GM19395 (cell line): ENCODE data around the gene FMOD.

ENCODE experiments used
- ATAC-seq: cut with Tn5 transposase; IDR thresholded peaks from one replicate; pipeline ENCODE4 v1.9.1; 2021; ENCODE audit warnings: mild to moderate bottlenecking, moderate library complexity; ENCODE audit not compliant: unreplicated experiment

The FMOD gene

DNA sequence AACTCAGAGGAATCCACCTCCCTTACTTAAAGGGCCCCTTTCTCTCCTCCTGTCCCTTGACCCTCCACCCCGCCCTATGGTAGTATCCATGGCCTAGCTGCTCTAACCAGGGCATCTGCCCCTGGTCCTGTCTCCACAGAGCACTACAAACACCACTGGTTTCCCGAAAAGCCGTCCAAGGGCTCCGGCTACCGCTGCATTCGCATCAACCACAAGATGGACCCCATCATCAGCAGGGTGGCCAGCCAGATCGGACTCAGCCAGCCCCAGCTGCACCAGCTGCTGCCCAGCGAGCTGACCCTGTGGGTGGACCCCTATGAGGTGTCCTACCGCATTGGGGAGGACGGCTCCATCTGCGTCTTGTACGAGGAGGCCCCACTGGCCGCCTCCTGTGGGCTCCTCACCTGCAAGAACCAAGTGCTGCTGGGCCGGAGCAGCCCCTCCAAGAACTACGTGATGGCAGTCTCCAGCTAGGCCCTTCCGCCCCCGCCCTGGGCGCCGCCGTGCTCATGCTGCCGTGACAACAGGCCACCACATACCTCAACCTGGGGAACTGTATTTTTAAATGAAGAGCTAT, 43.9 kb downstream of the FMOD start:
- ATAC-seq: no peak

DNA sequence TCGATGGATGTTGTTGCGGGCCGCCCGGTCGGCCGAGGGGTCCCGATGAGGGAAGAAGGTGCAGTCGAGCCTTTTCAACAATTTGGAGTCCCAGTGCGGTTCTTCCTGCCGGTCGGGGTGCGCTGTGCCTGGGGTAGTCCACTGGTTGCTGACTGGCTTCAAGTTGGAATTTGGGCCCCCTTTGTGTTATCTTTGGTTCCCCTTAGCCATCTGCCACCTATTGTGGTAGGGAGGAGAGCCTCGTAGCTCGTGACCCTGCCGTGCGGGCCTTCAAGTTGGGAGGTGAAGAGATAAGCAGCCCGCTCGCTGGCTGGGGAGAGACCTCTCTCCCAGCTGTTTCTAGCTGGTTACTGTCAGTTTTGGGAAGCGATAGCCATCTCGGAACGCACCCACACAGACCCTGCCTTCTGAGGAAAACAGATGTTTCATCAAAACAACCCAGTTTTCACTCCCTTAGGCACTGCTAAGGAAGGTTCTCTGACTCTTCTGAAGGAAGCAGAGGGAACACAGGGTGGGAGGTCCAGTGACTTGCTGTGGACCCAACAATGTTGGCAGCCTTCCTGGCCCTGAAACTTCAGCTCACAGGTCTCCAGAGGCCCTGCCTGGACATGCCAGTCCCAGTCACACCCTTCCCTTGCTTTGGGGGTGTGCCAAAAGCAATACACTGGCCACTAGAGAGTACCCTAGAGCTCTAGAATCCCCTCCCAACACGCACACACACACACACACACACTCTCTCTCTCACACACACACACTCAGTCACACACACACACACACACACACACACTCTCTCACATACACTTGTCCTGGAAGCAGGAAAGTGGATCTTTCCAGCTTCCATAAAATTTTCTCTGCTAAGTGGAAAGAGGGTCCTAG, 44.6 kb downstream of the FMOD start:
- ATAC-seq: no peak

DNA sequence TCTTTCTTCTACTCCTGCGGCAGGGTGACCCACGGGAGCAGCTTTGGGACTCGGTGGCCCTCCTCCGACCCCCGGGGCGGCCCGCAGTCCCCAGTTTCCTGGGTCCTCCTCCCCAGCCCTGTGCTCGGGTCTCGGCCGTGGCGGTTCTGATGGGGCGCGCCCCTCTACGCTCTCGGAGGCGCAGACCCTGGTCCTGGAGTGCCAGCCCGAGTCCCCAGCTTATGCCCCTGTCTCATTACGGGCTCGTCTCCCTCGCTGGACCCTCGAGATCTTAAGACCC, 45.2 kb downstream of the FMOD start:
- peak; percentile 17 for ATAC-seq

DNA sequence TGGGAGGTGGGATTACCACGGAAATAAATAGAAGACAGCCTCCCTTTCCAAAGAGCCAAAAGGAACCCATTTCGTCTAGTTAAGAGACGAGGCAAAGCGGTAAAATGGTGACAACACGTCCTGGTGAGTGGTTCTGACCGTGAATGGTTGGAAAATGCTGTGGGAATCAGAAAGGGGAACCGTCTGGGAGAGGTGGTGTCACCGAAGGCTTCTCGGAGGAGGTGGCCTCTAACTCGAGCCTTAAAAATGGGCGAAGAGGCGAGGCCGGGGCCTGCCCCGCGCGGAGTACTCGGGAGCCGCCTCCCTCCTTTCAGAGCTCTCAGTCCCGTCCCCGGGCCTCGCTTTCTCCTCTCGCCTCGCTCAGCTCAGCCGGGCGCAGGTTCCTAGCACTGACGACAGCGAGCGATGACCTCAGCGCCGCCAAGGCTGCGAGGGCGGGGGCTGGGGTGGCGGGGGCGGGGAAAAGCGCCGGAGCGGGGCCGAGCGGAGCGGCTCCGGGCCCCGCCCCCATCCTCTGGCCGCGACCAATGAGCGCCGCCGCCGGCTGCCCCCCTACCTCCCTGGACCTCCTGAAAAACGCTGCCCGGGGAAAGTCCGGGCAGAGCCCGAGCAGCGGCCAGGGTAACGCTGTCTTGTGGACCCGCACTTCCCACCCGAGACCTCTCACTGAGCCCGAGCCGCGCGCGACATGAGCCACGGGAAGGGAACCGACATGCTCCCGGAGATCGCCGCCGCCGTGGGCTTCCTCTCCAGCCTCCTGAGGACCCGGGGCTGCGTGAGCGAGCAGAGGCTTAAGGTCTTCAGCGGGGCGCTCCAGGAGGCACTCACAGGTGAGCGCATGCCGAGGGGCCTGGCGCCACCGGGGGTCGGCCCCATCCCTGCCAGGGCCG, 45.8 kb downstream of the FMOD start, which contains the start of gene BTG2:
TSS of gene BTG2 (plus strand) at position 601 of the 890 bp plus-strand sequence. CDS start at position 689, 88 bp downstream.
- ATAC-seq: peak; percentile 69

DNA sequence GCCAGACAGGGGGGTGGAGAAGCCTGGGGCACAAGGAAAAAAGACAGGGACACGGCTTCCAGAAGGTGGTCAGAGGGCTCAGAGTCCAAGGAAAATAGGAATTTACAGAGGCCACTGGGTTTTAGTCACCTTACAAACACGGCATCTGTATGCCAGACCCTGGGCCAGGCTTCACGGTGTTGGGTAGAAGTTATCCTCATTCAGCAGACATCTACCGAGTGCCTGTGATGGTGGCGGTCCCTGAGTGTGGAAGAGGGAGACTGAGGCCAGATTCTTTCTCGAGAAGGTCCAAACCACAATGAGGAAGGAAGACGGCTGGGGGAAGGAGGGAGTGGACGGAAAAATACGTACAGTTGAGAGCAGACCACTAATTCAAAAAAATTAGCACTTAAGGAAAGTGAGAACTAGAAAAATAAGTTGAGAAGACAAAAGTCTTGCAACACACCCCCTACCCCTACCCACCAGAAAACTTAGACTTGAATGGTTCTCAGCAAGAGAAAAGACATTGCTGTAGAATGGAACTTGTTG, 46.5 kb downstream of the FMOD start:
- no peak for ATAC-seq

DNA sequence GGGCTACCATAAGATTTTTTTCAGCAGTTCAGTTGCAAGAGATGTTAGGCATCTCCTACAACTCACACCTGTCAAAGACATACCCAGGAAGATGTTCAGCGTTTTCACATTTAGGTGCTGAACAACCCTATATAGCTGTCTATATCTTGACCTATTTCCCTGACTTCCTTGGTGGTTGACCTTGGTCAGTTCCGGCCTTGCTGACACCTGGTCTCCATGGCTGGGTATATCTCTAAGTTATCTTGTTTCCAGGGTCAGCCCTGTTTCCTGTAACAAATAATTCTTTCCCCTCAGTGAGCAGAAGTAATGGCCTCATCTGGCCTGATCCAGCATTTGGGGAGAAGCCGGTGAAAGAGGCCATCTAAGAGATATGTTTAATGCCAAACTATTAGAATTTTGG, 48.0 kb downstream of the FMOD start:
- ATAC-seq: no peak

DNA sequence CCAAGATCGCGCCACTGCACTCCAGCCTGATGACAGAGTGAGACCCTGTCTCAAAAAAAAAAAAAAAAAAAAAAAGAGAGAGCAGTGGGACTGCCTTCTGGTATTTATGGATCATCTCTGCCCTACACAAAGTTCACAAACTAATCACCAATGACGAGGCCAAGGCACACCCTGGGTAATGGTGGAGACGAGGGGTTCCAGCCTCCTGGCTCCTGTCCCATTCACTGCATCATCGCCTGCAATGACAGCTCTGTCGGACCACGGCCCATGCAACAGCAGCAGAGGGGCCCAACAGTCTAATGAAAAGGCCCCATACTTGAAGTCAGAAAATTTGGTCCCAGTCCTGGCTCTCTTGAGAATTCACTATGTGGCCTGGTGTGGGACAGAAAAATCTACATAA, 48.5 kb downstream of the FMOD start:
- ATAC-seq: no peak

DNA sequence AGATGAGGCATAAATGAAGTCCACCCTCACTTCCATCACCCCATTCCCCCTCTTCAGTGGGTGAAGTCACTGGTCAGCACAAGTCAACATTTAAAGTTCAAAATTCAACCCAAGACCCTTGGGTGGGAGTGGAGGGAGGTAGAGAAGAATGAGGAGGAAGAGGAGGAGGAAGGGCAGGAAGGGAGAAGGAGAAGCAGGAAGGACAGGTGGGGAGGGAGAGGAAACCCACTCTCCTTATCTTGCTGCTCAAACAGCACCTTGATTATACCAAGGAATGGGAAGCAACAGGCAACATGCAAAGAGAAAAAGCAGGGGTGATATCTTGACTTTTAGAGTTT, 49.6 kb downstream of the FMOD start:
- no peak for ATAC-seq

DNA sequence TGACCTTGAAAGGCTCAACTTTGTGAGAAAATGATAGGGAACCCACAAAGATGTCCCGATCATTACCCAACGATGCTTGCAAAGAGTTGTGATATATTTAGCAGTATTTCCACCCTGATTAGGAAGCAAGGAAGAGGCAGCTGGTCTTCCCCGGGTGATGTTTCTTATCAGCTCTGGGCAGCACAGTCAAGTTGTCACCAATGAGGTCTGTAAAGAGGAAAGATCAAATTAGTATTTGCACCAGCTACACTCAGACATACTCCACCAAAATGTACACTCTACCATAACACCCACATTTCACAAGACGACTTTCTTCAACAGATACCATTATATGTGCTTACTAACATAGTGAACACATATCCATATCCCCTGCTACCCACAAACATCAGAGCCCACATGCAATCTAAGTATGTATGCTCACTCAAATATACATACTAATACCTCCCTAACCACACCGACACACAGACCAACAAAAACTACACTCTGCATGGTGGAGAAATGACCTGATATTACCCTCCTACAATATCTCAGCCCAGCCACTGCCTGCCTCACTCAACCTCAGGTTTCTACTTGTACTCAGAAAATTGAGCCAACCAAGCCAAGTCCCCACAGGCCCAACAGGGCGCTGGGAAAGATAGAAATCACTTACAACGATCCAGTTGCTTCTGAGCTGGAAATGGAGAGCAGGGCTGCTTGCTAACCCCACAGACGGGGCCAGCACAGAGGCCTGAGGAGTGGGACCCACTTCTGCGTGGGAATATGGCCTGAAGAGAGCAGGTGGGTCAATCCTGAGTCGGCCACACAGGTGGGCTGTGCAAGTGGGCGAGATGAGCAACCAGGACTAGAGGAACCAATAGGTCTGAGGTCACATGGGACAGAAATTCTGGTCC, 50.2 kb downstream of the FMOD start:
- ATAC-seq: no peak

DNA sequence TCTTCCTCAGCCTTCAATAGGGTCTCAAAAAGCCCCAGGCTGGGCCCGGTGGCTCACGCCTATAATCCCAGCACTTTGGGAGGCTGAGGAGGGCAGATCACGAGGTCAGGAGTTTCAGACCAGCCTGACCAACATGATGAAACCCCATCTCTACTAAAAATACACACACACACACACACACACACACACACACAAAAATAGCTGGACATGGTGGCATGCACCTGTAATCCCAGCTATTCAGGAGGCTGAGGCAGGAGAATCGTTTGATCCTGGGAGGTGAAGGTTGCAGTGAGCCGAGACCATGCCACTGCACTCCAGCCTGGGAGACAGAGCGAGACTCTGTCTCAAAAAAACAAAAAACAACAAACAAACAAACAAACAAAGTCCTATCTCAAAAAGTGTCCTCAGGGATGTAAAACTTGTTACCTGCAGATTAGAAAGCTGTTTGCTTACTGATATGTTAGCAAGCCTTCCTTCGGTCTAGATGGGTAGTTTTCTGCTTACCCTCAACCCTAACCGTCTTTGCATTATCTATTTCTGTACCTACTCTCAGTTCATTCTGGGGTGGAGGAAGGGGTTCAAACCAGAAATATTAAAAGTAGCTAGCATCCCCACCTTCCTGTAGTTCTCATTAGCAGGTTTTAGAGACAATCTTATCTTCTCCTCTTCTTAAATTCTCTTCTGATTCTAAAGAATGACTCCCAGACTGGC, 51.0 kb downstream of the FMOD start:
- ATAC-seq: peak; percentile 42

DNA sequence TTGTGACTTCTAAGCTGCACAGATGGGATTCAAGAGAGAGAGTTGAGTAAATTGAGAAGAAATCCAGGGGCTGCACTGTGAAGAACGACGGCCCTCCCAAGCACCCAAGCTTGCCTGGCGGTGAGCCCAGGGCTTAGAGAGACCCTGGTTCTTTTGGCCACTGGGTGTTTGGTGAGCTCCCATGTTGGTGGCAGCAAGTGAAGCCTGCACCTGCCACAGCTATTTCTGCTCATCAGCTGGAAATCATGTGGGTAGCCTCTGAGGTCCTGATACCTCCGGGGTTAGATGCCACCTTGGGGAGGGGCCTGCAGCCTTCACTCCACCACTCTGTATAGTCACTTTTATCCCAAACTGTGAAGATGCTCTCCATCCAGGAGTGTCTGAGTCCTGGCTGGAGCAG, 51.8 kb downstream of the FMOD start:
- ATAC-seq: peak; percentile 37

DNA sequence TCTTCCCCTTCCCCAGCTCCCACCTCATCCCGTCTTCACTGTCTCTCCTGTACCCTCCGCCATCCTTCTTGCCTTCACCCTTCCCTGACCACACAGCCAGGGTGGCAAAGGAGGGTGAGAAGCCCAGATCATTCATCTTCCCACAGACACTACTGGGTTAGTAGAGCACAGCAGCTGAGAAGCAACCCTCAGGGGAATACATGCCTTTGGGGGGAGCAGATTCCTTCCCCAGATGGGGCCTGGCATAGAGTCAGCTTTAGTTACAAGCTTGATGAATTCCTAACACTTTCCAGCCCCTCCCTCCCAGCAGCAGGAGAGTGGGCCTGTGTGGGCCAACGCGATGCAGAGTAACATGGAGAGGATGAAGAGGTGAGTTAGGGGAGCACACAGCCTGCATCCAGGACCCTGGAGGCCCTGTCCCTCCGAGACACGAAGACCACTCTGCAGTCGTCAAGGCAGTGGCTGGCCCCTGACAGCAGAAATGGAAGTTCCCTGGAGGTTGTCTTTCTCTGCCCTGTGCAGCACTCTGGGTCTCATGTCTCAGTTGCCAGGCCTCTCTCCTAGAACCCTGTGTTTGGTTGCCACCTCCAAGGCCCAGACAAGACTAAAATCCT, 54.4 kb downstream of the FMOD start:
- no peak for ATAC-seq

DNA sequence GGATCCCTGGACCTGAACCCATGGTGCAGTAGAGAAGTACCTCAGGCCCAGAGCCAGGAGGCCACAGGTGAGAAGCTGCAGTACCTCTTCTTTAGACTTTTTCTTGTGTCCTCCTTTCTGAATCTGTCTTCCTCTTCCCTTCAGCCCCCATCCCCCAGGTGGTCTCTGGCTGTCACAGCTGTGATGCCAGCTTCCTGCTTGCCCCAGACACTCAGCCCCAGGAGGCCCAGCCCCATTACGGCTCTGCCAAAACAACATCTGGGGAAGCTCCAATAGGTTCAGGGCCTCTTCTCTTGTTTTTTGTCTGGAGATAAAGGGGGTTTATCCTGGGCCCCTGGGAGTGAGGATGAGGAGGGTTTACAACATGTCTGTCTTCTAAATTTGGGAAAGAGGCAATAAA, 55.1 kb downstream of the FMOD start:
- ATAC-seq: no peak

DNA sequence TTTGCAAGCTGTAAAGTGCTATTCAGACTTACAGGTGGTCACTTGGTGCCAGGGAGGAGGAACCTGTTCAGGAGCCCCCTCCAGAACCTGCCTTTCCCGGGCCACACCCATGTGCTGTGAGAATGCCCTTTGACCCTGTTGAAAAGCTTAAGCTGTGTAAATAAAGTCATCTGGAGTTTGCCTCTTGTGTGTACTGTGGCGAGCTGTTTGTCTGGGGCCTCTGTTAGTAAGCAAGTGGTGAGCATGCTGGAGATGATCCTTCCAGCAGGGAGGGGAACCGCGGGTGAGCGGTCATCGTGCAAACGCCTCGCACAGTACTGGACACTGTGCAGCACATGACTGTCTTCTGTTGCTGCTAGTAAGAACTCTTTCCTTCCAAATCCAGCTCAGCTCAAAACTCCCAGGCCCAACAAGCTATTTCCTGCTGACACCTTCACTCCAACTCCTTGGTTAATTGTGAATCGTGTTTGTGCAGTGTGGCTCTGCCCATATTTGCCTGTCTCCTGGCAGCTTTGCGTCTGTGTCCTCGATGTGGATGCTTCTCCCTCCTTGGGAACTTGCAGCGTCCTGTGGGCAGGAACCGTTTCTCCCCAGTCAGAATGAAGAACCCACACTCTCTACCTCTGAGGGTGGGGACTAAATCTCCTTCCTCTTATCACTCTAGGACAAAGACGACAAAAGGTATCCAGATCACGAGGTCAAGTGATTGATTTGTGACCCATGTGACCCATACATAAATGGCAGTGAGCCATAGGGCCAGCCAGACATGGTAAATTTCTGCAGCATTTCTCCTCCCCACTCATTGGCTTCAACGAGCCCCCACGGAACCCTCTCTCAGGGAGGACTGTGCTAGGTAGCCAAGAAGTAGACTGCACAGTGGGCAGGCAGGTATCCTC, 59.5 kb downstream of the FMOD start:
- no peak for ATAC-seq
